HCT116 (cell line): ENCODE results near the gene RANBP17. TPM values are rescaled to one million over a fixed set of nuclear protein-coding genes. Genes with fewer than 3 reads are reported as not detected.

ENCODE experiments used
- ATAC-seq: fragments of 200-7000 bp; cut with Tn5 transposase; 2 replicates; pipeline ENCODE4 v1.9.1; 2020; ENCODE audit warnings: mild to moderate bottlenecking, moderate library complexity
- BruUV-seq: library from RNA; stranded (reverse); fragments of 400-500 nt; replicated peaks from 2 replicates; lab custom pipeline; 2021; lab: Mats Ljungman, UMichigan
- CTCF ChIA-PET: fragments of 300-600 bp; sonication (Branson Sonifier 250); formaldehyde crosslinking; loops from one replicate; lab custom pipeline; 2021; ENCODE audit warnings: antibody characterized with exemption; lab: Charles Lee
- POLR2A ChIA-PET: fragments of 300-600, 350-600 bp; sonication (Branson Sonifier 250); formaldehyde crosslinking; loops from one replicate; lab custom pipeline; 2021; ENCODE audit warnings: antibody characterized with exemption; lab: Charles Lee
- RAD21 ChIA-PET, 2 experiments: fragments of 300-600 bp; sonication (Branson Sonifier 250); formaldehyde crosslinking; loops; one replicate each; lab custom pipeline; 2023; ENCODE audit warnings: low total read pairs in 2 of 2; ENCODE audit not compliant: uncharacterized antibody in 2 of 2, unreplicated experiment in 2 of 2, low non-redundant PET in 1 of 2; lab: Charles Lee
- DNase-seq: peaks from one replicate; pipeline ENCODE4 v3.0.0-alpha.2; 2010; ENCODE audit warnings: low read depth, low spot score
- H2AFZ ChIP-seq: fragments of 200-600 bp; shearing (Covaris generic), sonication (generic); 2 replicates; pipeline ENCODE4 v1.6.1; 2017; ENCODE audit warnings: low read depth, mixed run types, mixed read lengths, antibody characterized with exemption, low read length; ENCODE audit not compliant: poor library complexity, severe bottlenecking
- H3K27ac ChIP-seq: 2 replicates; pipeline ENCODE4 v1.5.1; 2012; ENCODE audit warnings: low read depth, low read length
- H3K27me3 ChIP-seq: fragments of 200-600 bp; sonication (generic); 2 replicates; pipeline ENCODE4 v1.6.1; 2016; ENCODE audit warnings: mixed run types, low read length, mixed read lengths; ENCODE audit not compliant: insufficient read depth
- H3K36me3 ChIP-seq, 2 experiments: fragments of 200-500 bp in 1 of 2; fragments of 200-600 bp in 1 of 2; sonication (Bioruptor generic) in 1 of 2; sonication (generic) in 1 of 2; 2 replicates each; pipeline versions ENCODE4 v1.5.1 to v1.6.1; 2014 to 2016; ENCODE audit warnings: low read length in 2 of 2, inconsistent platforms in 1 of 2, mixed read lengths in 1 of 2, mixed run types in 1 of 2; ENCODE audit not compliant: insufficient read depth in 2 of 2, control insufficient read depth in 1 of 2
- H3K4me1 ChIP-seq, 2 experiments: fragments of 200-600 bp in 1 of 2; sonication (generic) in 1 of 2; 2 replicates each; pipeline versions ENCODE4 v1.5.1 to v1.6.1; 2012 to 2017; ENCODE audit warnings: low read length in 2 of 2, inconsistent platforms in 1 of 2, mild to moderate bottlenecking in 1 of 2, mixed read lengths in 1 of 2, mixed run types in 1 of 2, moderate library complexity in 1 of 2; ENCODE audit not compliant: insufficient read depth in 2 of 2, control insufficient read depth in 1 of 2
- H3K4me2 ChIP-seq: fragments of 200-600 bp; sonication (generic); 2 replicates; pipeline ENCODE4 v1.6.1; 2017; ENCODE audit warnings: mixed run types, low read length, mixed read lengths
- H3K4me3 ChIP-seq, 2 experiments: fragments of 200-600 bp in 1 of 2; sonication (generic) in 1 of 2; replicated peaks in 1 of 2; 2 replicates each; pipeline ENCODE4 v1.5.1; 2011 to 2016; ENCODE audit warnings: low read length in 2 of 2, control low read depth in 1 of 2, low read depth in 1 of 2, mild to moderate bottlenecking in 1 of 2, mixed read lengths in 1 of 2, mixed run types in 1 of 2
- H3K79me2 ChIP-seq: fragments of 200-600 bp; sonication (generic); 2 replicates; pipeline ENCODE4 v1.6.1; 2017; ENCODE audit warnings: mild to moderate bottlenecking, mixed run types, low read length, moderate library complexity, mixed read lengths; ENCODE audit not compliant: insufficient read depth
- H3K9ac ChIP-seq: fragments of 200-600 bp; sonication (generic); 2 replicates; pipeline ENCODE4 v1.6.1; 2016; ENCODE audit warnings: low read length, mixed read lengths
- H3K9me2 ChIP-seq: fragments of 200-600 bp; sonication (generic), shearing (Covaris generic); 2 replicates; pipeline ENCODE4 v1.6.1; 2017; ENCODE audit warnings: mixed run types, mild to moderate bottlenecking, moderate library complexity; ENCODE audit not compliant: insufficient read depth
- H3K9me3 ChIP-seq, 2 experiments: fragments of 200-500 bp in 1 of 2; fragments of 200-600 bp in 1 of 2; sonication (Bioruptor generic) in 1 of 2; sonication (generic) in 1 of 2; 2 replicates each; pipeline ENCODE4 v1.6.1; 2014 to 2017; ENCODE audit warnings: low read length in 2 of 2, mixed read lengths in 2 of 2, inconsistent platforms in 1 of 2, low read depth in 1 of 2, mild to moderate bottlenecking in 1 of 2, mixed run types in 1 of 2, moderate library complexity in 1 of 2; ENCODE audit not compliant: control insufficient read depth in 1 of 2, insufficient read depth in 1 of 2
- H4K20me1 ChIP-seq: fragments of 200-600 bp; sonication (generic), shearing (Covaris generic); 2 replicates; pipeline ENCODE4 v1.6.1; 2017; ENCODE audit warnings: mixed run types, mild to moderate bottlenecking, moderate library complexity; ENCODE audit not compliant: insufficient read depth
- ATF3 ChIP-seq: IDR thresholded peaks from 2 replicates; pipeline ENCODE4 v1.6.1; 2012
- EZH2 ChIP-seq: fragments of 200-600 bp; sonication (generic); IDR thresholded peaks from 2 replicates; pipeline ENCODE4 v1.6.1; 2017; ENCODE audit warnings: antibody characterized with exemption, mixed run types
- JUND ChIP-seq: IDR thresholded peaks from 2 replicates; pipeline ENCODE4 v1.6.1; 2012
- POLR2A ChIP-seq: IDR thresholded peaks from 2 replicates; pipeline ENCODE4 v1.7.0; 2011; ENCODE audit warnings: borderline replicate concordance; ENCODE audit not compliant: insufficient read depth, insufficient read length; ENCODE audit errors: extremely low read depth
- REST ChIP-seq: IDR thresholded peaks from 2 replicates; pipeline ENCODE4 v1.6.1; 2012; ENCODE audit warnings: low read depth
- SP1 ChIP-seq: IDR thresholded peaks from 2 replicates; pipeline ENCODE4 v1.6.1; 2012; ENCODE audit warnings: low read depth
- YY1 ChIP-seq: IDR thresholded peaks from 2 replicates; pipeline ENCODE4 v1.6.1; 2011; ENCODE audit warnings: low read length, low read depth, moderate library complexity, mild to moderate bottlenecking; ENCODE audit not compliant: insufficient replicate concordance; ENCODE audit errors: extremely low read depth
- ZNF274 ChIP-seq: fragments of 200-500 bp; sonication (Bioruptor generic); IDR thresholded peaks from 2 replicates; pipeline ENCODE4 v1.6.1; 2014; ENCODE audit warnings: mild to moderate bottlenecking, low read depth, low read length, inconsistent platforms
- intact Hi-C: fragments of 100-400 bp; cut with micrococcal nuclease; formaldehyde crosslinking; loops from 2 replicates; pipeline ENCODE4 v1.10.0; 2022
- total RNA-seq: library from RNA; stranded (reverse); gene quantifications from one replicate; pipeline ENCODE4 v1.2.1, GENCODE V29; 2021; ENCODE audit not compliant: unreplicated experiment

The RANBP17 gene
- total RNA-seq, 1 experiment from 2014 or later = 18.2 TPM

- RAD21 ChIA-PET = no interaction called here
- intact Hi-C loops = no loop called here
These were observed 15.0 kb upstream of the RANBP17 start for GRCh38 chr5:170846846-170847245.

More at GRCh38 chr5:170846846-170847245, 15.0 kb upstream of the RANBP17 start:
- Histone ChIP-seq H3K4me2 (no peak overlapping the region), H3K4me3 (no peak overlapping the region), H3K27ac (no peak overlapping the region), H3K36me3 (no peaks in the 10 kb centered on the region), H3K9me3 (no peaks in the 10 kb centered on the region), H3K4me1 (no peaks in the 10 kb centered on the region), H4K20me1 (no peaks in the 10 kb centered on the region), H3K79me2 (no peaks in the 10 kb centered on the region), H2AFZ (no peak overlapping the region), H3K9me2 (no peaks in the 10 kb centered on the region), H3K9ac (no peak overlapping the region), H3K27me3 (no peaks in the 10 kb centered on the region)
- ChIA-PET CTCF (no interaction called here), POLR2A (no interaction called here)
- no TSS peak for BruUV-seq
- no peak for DNase-seq
- no peak for TF ChIP-seq ZNF274
- no peak for TF ChIP-seq SP1
- TF ChIP-seq JUND = no peak
- no peak for TF ChIP-seq ATF3
- TF ChIP-seq EZH2 = no peak
- TF ChIP-seq REST = no peak
- TF ChIP-seq YY1 = no peak
- TF ChIP-seq POLR2A = no peak
- ATAC-seq = no peak
